Left ventricle myocardium inferior (tissue), 1 donor: ENCODE data around the gene TOMM22. TPM values are rescaled to one million over a fixed set of nuclear protein-coding genes. Genes with fewer than 3 reads are reported as not detected.
"Not testable (repeated sequence)": the region's sequence is repeated elsewhere in the genome, so short reads cannot be mapped to it uniquely, and the experiment has no call there.

Experiments used
- DNase-seq: peaks from one replicate; pipeline ENCODE4 v3.0.0-alpha.2; 2020
- H3K27ac ChIP-seq: fragments of 200-600 bp; replicated peaks from 2 replicates; pipeline ENCODE4 v1.8.0; 2021
- H3K27me3 ChIP-seq: fragments of 200-600 bp; 2 replicates; pipeline ENCODE4 v1.8.0; 2021; ENCODE audit warnings: low read depth
- H3K36me3 ChIP-seq: fragments of 200-600 bp; 2 replicates; pipeline ENCODE4 v1.8.0; 2021
- H3K4me1 ChIP-seq: fragments of 200-600 bp; 2 replicates; pipeline ENCODE4 v1.8.0; 2021
- H3K4me3 ChIP-seq: fragments of 200-600 bp; 2 replicates; pipeline ENCODE4 v1.8.0; 2021; ENCODE audit warnings: mild to moderate bottlenecking, moderate library complexity
- H3K9me3 ChIP-seq: fragments of 200-600 bp; replicated peaks from 2 replicates; pipeline ENCODE4 v1.8.0; 2021
- intact Hi-C: fragments of 100-400 bp; cut with micrococcal nuclease; formaldehyde crosslinking; loops from one replicate; pipeline ENCODE4 v1.11.0; 2022
- long read RNA-seq: library from polyadenylated mRNA; unstranded; transcript quantifications from one replicate; pipeline ENCODE4 v2.0.0, GENCODE V29; 2021
- total RNA-seq: library from RNA; stranded (reverse); fragmentation: NEBNext Ultra II Directional; extraction: Animal tissue kit (Norgen Biotek cat#: 25700); gene quantifications from one replicate; pipeline ENCODE4 v1.2.1, GENCODE V29; 2021
- TF ChIP-seq, protein P1 (sequence below): fragments of 200-600 bp; IDR thresholded peaks from 2 replicates; pipeline ENCODE4 v1.8.0; 2021; ENCODE audit warnings: antibody characterized with exemption, mild to moderate bottlenecking, borderline replicate concordance
- donor health status: DM: no; HTN: yes; CAD: no; lungs with severe emphysema.

Gene TOMM22
- total RNA-seq: 66.6 TPM
- long read RNA-seq, transcript TOMM22-201 (4 exons, 2,040 nt): major isoform, 43 of 51 reads
- long read RNA-seq, partial matches to known transcripts: 0 of 51 reads
- long read RNA-seq, other reads (novel, unspliced or antisense): 6 of 51 reads

DNA sequence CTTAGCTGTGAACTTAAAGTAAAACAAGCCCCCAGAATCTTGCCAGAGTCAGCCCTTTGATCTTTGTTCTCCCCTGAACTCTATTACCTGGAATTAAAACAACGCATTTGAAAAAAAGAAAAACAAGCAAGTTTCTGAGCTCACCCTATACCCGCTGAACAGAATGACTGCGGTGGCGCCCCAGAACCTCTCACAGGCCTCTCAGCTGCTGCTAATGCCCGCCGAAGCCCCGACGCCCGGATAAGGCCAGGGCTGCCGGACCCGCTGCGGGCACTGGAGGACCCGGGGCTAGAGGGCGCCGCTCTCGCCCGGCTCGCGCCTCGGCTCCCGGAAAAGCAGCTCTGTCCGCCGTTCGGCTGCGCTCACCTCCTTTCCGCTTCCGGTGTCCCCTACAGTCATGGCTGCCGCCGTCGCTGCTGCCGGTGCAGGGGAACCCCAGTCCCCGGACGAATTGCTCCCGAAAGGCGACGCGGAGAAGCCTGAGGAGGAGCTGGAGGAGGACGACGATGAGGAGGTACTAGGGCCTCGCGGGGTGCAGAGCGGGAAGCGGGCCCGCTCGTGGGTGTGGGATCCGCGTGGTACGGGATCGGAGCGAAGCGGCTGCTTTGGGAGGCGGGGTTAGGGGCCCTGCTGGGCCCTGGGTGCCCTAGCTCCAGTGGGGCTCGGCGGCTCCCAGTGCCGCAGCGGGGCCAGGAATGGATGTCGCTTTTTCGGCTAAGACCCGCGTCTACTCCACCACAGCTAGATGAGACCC, at the start of gene TOMM22:
Gene TOMM22 (plus strand): TSS at position 376 of the 754 bp plus-strand sequence. CDS start 22 bp downstream, at position 398.
- Histone ChIP-seq H3K4me3 (peak within 1 kb of the TSS; percentile 95), H3K27ac (peak within 1 kb of the TSS; percentile 86), H3K9me3 (no peaks in the 10 kb centered on the region), H3K27me3 (no peaks in the 10 kb centered on the region), H3K4me1 (peaks cover 22% of the 10 kb centered on the region), H3K36me3 (peaks cover 38% of the 10 kb centered on the region)
- TF ChIP-seq, protein P1, sequence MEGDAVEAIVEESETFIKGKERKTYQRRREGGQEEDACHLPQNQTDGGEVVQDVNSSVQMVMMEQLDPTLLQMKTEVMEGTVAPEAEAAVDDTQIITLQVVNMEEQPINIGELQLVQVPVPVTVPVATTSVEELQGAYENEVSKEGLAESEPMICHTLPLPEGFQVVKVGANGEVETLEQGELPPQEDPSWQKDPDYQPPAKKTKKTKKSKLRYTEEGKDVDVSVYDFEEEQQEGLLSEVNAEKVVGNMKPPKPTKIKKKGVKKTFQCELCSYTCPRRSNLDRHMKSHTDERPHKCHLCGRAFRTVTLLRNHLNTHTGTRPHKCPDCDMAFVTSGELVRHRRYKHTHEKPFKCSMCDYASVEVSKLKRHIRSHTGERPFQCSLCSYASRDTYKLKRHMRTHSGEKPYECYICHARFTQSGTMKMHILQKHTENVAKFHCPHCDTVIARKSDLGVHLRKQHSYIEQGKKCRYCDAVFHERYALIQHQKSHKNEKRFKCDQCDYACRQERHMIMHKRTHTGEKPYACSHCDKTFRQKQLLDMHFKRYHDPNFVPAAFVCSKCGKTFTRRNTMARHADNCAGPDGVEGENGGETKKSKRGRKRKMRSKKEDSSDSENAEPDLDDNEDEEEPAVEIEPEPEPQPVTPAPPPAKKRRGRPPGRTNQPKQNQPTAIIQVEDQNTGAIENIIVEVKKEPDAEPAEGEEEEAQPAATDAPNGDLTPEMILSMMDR: peak; percentile 61
- peak; percentile 88 for DNase-seq
- intact Hi-C loops: no loop called here

DNA sequence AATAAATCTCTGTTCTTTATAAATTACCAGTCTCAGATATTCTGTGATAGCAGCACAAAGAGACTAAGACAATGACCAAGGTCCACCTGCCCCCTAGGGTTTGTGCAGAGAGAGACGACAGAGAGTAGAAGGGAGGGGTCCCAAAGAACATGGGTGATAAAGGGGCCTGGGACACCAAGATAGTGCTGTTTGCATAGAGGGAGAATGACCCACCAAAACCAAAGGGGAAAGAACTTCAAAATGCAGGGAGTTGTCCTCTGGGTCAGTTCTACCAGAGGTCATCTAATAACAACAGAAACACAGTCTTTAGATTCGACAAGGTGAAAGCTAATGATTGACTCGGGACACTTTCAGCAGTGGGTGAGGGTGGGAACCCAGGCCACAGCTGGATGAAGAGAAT, 49.2 kb upstream of the TOMM22 start:
- no peaks in the 10 kb centered on the region for H3K9me3 ChIP-seq
- H3K4me3 ChIP-seq: no peak overlapping the region
- H3K4me1 ChIP-seq: no peaks in the 10 kb centered on the region
- no peaks in the 10 kb centered on the region for H3K36me3 ChIP-seq
- DNase-seq: no peak
- intact Hi-C loops: no loop called here
- no peaks in the 10 kb centered on the region for H3K27me3 ChIP-seq
- no peak overlapping the region for H3K27ac ChIP-seq
- TF ChIP-seq, protein P1: no peak

DNA sequence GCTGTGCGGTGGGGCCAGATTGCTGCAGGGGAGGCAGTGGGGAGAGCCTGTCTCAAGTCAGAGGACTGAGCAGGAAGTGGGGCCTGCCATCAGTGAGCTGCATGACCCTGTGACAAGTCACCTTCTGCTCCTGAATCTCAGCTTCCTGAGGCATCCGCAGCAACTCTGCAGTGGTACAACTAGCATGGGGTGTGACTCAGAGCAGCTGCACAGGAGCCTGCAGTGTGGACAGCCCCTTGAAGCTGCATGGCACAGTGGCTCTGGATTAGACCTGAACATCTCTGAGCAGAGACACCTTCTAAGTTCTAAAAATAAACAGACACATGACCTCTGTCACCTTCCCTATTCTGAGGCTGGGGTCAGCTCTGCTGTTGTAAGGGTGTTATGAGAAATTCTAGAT, 43.5 kb upstream of the TOMM22 start:
- Histone ChIP-seq H3K4me3 (no peak overlapping the region), H3K27me3 (no peaks in the 10 kb centered on the region), H3K9me3 (no peaks in the 10 kb centered on the region), H3K27ac (no peak overlapping the region), H3K36me3 (no peaks in the 10 kb centered on the region), H3K4me1 (no peaks in the 10 kb centered on the region)
- TF ChIP-seq, protein P1: no peak
- DNase-seq: no peak
- intact Hi-C loops: no loop called here

DNA sequence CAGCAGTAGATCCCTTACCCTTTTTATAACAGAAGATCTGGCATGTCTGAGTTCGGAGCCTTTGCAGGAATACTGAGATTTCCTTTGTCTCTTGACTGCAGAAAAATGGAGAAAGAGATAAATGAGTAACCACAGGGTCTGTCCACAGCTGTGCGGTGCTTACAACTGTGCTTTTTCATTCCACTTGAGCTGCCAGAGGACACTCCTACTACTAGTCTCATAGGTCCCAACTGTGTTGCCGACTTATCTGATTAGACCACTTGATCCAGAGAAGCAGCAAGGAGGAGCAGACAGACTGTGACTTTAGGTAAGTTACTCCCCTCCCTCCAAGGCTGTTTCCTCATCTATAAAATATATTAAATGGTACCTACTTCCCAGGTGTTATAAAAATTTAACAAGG, 43.0 kb upstream of the TOMM22 start:
- Histone ChIP-seq H3K27me3 (no peaks in the 10 kb centered on the region), H3K4me1 (no peaks in the 10 kb centered on the region), H3K36me3 (no peaks in the 10 kb centered on the region), H3K4me3 (no peak overlapping the region), H3K9me3 (no peaks in the 10 kb centered on the region), H3K27ac (no peak overlapping the region)
- intact Hi-C loops: no loop called here
- no peak for DNase-seq
- TF ChIP-seq, protein P1: no peak

DNA sequence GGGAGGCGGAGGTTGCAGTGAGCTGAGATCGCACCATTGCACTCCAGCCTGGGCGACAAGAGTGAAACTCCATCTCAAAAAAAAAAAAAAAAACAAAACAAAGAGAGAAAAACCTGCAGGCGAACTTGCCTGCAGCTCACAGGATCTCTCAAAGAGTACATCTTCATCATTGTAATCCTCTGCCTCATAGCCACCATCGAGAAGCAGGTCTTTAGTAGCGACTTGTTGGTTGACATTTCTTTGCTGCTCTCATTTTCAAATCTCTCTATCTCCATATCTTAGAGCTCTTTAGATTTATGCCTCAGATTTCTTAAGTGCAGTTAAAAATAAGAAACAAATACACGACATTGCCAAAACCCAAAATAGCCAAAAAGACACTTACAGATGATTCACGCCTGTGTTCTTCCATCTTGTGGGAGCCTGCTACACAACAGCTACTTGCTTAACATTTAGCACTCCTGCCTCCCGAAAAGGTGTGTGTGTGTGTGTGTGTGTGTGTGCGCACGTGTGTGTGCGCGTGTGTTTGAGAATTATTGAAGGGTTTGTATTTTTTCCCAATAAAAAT, 40.2 kb upstream of the TOMM22 start:
- DNase-seq: no peak
- TF ChIP-seq, protein P1: no peak
- intact Hi-C loops: no loop called here

DNA sequence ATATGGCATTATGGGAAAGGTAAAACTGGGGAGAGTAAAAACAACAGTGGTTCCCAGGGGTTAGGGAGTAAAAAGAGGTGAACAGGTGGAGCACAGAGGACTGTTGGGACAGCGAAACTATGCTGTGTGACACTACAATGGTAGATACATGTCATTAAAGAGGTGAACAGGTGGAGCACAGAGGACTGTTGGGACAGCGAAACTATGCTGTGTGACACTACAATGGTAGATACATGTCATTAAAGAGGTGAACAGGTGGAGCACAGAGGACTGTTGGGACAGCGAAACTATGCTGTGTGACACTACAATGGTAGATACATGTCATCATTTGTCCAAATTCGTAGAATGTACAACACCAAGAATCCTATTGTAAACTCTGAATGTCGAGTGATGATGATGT, 37.5 kb upstream of the TOMM22 start:
- DNase-seq, H3K9me3 ChIP-seq, H3K4me3 ChIP-seq, H3K27me3 ChIP-seq, H3K36me3 ChIP-seq, H3K4me1 ChIP-seq, H3K27ac ChIP-seq, intact Hi-C loops: not testable (repeated sequence)

More for the DNA sequence above, 40.2 kb upstream of the TOMM22 start:
- no peaks in the 10 kb centered on the region for H3K36me3 ChIP-seq
- H3K27me3 ChIP-seq: no peaks in the 10 kb centered on the region
- no peak overlapping the region for H3K27ac ChIP-seq
- H3K4me3 ChIP-seq: no peak overlapping the region
- no peaks in the 10 kb centered on the region for H3K4me1 ChIP-seq
- no peaks in the 10 kb centered on the region for H3K9me3 ChIP-seq
